Rectal smooth muscle tissue (tissue), 1 donor: Measurements from ENCODE around the gene DMTF1.
"Not testable (repeated sequence)": the region's sequence is repeated elsewhere in the genome, so short reads cannot be mapped to it uniquely, and the experiment has no call there.

ENCODE experiments used
- H3K27ac ChIP-seq: one replicate; pipeline ENCODE4 v1.7.0; 2013; ENCODE audit warnings: low read depth, low read length, inconsistent platforms
- H3K27me3 ChIP-seq: one replicate; pipeline ENCODE4 v1.7.0; 2013; ENCODE audit warnings: low read length; ENCODE audit not compliant: control insufficient read depth, insufficient read depth
- H3K36me3 ChIP-seq: one replicate; pipeline ENCODE4 v1.7.0; 2013; ENCODE audit warnings: low read length; ENCODE audit not compliant: control insufficient read depth, insufficient read depth
- H3K4me1 ChIP-seq: one replicate; pipeline ENCODE4 v1.7.0; 2013; ENCODE audit warnings: low read length; ENCODE audit not compliant: control insufficient read depth, insufficient read depth
- H3K4me3 ChIP-seq: one replicate; pipeline ENCODE4 v1.7.0; 2013; ENCODE audit warnings: low read length
- H3K9ac ChIP-seq: one replicate; pipeline ENCODE4 v1.7.0; 2013; ENCODE audit warnings: low read length

The DMTF1 gene

DNA sequence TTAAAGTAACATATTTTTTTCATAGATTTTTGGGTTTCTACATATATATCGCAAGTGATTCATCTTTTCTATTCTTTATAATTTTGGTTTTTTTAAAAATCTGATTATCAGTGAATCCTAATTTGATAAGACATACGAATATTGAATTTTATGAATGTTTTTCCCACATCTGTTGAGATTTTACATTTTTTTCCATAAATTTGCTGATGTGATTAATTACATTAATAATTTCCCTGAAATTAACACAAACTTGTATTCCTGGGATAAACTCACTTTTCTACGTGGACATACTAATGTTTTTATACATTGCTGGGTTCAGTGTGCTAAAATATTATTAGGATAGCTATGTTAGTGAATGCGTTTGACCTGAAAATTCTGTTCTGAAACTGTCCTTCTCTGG lies 26.1 kb downstream of the DMTF1 start:
- Histone ChIP-seq H3K9ac (no peak overlapping the region), H3K27me3 (no peaks in the 10 kb centered on the region), H3K4me3 (no peak overlapping the region), H3K4me1 (no peaks in the 10 kb centered on the region), H3K27ac (no peak overlapping the region), H3K36me3 (peaks cover 27% of the 10 kb centered on the region)

DNA sequence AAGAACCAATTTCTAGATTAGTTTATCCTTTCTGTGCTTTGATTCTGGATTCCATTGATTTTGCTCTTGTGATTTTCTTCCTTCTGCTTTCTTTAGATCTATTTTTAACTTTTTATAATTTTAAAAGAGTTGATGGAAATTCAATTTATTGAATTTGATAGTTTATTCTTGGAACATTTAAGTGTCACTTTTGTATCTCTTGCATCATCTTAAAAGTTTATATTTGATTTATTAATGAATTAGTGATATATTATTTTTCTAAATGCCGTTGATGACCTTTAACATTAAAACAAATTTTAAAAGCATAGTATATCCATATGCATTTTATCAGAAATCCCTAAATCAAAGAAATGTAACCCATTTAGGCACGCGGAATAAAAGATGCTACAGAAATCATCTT lies 26.9 kb downstream of the DMTF1 start:
- Histone ChIP-seq H3K9ac (no peak overlapping the region), H3K4me1 (no peaks in the 10 kb centered on the region), H3K4me3 (no peak overlapping the region), H3K36me3 (peaks cover 22% of the 10 kb centered on the region), H3K27me3 (no peaks in the 10 kb centered on the region), H3K27ac (no peak overlapping the region)

DNA sequence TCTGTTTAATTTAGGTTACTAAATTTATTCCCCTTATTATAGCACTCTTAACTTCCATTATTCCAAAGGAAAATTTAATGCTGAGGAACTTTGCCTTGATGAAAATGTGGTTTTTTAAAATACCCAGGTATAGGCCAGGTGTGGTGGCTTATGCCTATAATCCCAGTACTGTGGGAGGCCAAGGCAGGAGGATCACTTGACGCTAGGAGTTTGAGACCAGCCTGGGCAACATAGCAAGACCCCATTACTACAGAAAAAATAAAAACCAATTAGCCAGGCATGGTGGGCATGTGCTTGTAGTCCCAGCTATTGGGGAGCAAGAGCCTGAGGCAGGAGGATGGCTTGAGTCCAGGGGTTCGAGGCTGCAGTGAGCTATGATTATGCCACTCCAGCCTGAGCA lies 34.9 kb downstream of the DMTF1 start:
- Histone ChIP-seq H3K36me3 (peaks cover 38% of the 10 kb centered on the region), H3K4me3 (no peak overlapping the region), H3K27ac (no peak overlapping the region), H3K4me1 (no peaks in the 10 kb centered on the region), H3K9ac (no peak overlapping the region), H3K27me3 (no peaks in the 10 kb centered on the region)

DNA sequence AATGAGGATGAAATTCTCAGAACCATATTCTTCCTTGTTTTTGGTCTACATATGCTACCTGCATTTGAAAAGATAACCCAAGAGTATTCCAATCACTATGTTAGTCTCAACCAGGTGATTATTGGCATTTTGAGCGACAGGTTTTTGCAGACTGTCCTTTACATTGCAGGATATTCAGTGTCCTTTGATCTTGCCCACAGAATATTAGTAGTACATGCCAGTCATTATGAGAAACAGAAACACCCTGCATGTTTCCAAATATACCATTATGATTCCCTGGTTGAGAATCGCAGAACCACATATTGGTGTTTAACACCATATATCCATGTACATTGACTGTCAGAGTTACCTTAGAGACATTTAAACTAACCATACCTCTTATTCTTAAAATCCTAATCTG lies 36.7 kb downstream of the DMTF1 start:
- H3K27me3 ChIP-seq = no peaks in the 10 kb centered on the region
- H3K36me3 ChIP-seq = peaks cover 37% of the 10 kb centered on the region
- H3K4me3 ChIP-seq = no peak overlapping the region
- no peak overlapping the region for H3K9ac ChIP-seq
- no peaks in the 10 kb centered on the region for H3K4me1 ChIP-seq
- no peak overlapping the region for H3K27ac ChIP-seq

GRCh38 chr7:87190783-87191182 lies 38.5 kb downstream of the DMTF1 start:
- no peak overlapping the region for H3K4me3 ChIP-seq
- no peaks in the 10 kb centered on the region for H3K4me1 ChIP-seq
- peaks cover 40% of the 10 kb centered on the region for H3K36me3 ChIP-seq
- H3K27ac ChIP-seq = no peak overlapping the region
- no peak overlapping the region for H3K9ac ChIP-seq
- no peaks in the 10 kb centered on the region for H3K27me3 ChIP-seq

DNA sequence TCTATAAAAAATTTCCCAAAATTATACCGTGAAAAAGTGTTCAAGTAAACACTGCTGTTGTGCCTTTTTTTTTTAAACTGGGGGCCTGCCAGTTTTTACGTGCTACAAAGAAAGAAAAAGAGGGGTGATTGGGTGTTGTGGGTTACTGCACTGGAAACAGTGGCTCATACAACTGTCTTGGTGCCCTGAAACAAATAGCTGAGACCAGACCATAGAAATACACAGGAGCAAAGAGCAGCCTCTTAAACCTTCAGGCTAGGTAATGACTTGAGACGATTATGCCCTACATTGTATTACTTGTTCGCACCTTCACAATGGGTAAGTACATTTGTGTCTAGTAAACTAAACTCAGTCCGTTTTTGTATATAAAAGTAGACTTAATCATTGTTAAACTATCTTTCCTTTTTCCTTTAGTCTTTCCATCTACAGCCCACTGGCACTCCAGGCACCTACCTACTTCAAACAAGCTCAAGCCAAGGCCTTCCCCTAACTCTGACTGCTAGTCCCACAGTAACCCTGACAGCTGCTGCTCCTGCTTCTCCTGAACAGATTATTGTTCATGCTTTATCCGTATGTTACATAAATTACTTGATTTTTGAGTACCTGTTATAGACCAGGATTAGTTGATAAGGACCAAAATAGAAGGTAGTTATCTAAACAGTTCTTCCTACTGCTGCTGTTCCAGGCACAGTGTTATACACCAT lies 40.7 kb downstream of the DMTF1 start:
- Histone ChIP-seq H3K27me3 (no peaks in the 10 kb centered on the region), H3K4me3 (no peak overlapping the region), H3K9ac (no peak overlapping the region), H3K36me3 (peaks cover 38% of the 10 kb centered on the region), H3K4me1 (no peaks in the 10 kb centered on the region), H3K27ac (no peak overlapping the region)

- Histone ChIP-seq H3K27ac (no peak overlapping the region), H3K27me3 (no peaks in the 10 kb centered on the region), H3K4me3 (no peak overlapping the region), H3K4me1 (no peaks in the 10 kb centered on the region), H3K36me3 (peaks cover 33% of the 10 kb centered on the region), H3K9ac (no peak overlapping the region)
Measured at GRCh38 chr7:87193912-87194311, 41.7 kb downstream of the DMTF1 start.

GRCh38 chr7:87199241-87199640 lies 47.0 kb downstream of the DMTF1 start:
- H3K27me3 ChIP-seq = no peaks in the 10 kb centered on the region
- no peaks in the 10 kb centered on the region for H3K4me1 ChIP-seq
- no peak overlapping the region for H3K27ac ChIP-seq
- no peak overlapping the region for H3K4me3 ChIP-seq
- no peak overlapping the region for H3K9ac ChIP-seq
- H3K36me3 ChIP-seq = peaks cover 15% of the 10 kb centered on the region

- no peak overlapping the region for H3K4me3 ChIP-seq
- H3K27ac ChIP-seq = no peak overlapping the region
- H3K27me3 ChIP-seq = no peaks in the 10 kb centered on the region
- H3K9ac ChIP-seq = no peak overlapping the region
- peaks cover 13% of the 10 kb centered on the region for H3K36me3 ChIP-seq
- no peaks in the 10 kb centered on the region for H3K4me1 ChIP-seq
Measured at GRCh38 chr7:87199700-87200450, 47.6 kb downstream of the DMTF1 start.

DNA sequence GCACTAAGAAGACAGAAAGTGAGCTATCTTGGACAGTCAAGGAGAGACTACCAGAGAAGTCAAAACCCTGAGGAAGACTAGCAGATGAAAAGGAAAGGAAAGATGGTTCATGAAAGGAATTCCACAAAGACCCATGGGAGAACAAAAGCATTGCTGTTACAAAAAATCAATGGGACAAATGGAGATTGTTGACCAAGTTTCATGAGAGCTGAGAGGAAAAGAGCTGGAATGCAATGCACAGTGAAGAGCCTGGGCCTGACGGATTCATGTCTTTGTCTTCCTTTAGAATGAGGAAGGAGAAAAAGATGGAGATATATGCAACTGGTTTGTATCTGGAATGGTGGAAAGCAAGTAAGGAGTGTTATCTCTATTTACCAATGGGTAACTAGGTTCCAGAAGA lies 50.0 kb downstream of the DMTF1 start:
- H3K36me3 ChIP-seq = peaks cover 2% of the 10 kb centered on the region
- H3K27ac ChIP-seq = no peak overlapping the region
- H3K4me3 ChIP-seq = no peak overlapping the region
- no peaks in the 10 kb centered on the region for H3K27me3 ChIP-seq
- H3K4me1 ChIP-seq = no peaks in the 10 kb centered on the region
- no peak overlapping the region for H3K9ac ChIP-seq

DNA sequence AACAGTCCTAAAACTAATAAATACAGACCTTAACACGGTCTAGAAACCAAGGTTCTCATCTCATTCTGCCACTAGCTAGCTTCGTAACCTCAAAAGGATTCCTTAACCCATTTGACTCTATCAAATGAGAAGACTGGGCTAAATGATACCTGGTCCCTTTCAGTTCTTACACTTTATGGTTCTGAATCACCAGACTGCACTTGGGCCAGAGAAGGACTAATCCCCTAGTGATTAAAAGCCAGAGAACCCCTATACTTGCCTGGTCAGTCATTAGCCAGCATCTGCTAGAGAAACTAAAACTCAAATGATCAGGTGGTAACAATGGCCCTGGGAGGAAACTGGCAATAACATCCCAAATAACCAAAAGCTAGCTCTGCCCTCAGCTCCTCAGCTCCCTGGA lies 50.5 kb downstream of the DMTF1 start:
- H3K4me1 ChIP-seq = no peaks in the 10 kb centered on the region
- H3K27me3 ChIP-seq = no peaks in the 10 kb centered on the region
- H3K27ac ChIP-seq = no peak overlapping the region
- peaks cover 4% of the 10 kb centered on the region for H3K36me3 ChIP-seq
- H3K4me3 ChIP-seq = no peak overlapping the region
- H3K9ac ChIP-seq = no peak overlapping the region

DNA sequence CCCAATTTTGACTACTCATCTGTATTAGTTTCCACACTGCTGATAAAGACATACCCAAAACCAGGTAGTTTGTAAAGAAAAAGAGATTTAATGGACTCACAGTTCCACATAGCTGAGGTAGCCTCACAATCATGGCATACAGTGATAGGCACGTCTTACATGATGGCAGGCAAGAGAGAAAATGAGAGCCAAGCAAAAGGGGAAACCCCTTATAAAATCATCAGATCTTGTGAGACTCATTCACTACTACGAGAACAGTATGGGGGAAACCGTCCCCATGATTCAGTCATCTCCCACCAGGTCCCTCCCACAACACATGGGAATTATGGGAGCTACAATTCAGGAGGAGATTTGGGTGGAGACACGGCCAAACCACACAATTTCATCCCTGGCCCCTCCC lies 51.7 kb downstream of the DMTF1 start:
- not testable (repeated sequence) for H3K9ac ChIP-seq, H3K27ac ChIP-seq, H3K27me3 ChIP-seq, H3K4me3 ChIP-seq, H3K4me1 ChIP-seq, H3K36me3 ChIP-seq

- H3K27ac ChIP-seq = no peak overlapping the region
- H3K36me3 ChIP-seq = peaks cover 4% of the 10 kb centered on the region
- no peak overlapping the region for H3K9ac ChIP-seq
- no peaks in the 10 kb centered on the region for H3K27me3 ChIP-seq
- H3K4me3 ChIP-seq = no peak overlapping the region
- H3K4me1 ChIP-seq = no peaks in the 10 kb centered on the region
Measured at GRCh38 chr7:87204933-87205332, 52.7 kb downstream of the DMTF1 start.
